OCI-LY1 (cell line): ENCODE measurements around the gene PPFIA1.
"Not testable (repeated sequence)": the region's sequence is repeated elsewhere in the genome, so short reads cannot be mapped to it uniquely, and the experiment has no call there.

Experiments used
- EZH2 ChIP-seq: fragments of 200-600 bp; sonication (generic), shearing (Covaris generic); IDR thresholded peaks from 2 replicates; pipeline ENCODE4 v1.8.0; 2017; ENCODE audit warnings: borderline replicate concordance, mixed run types, mild to moderate bottlenecking, antibody characterized with exemption, low read length, moderate library complexity, mixed read lengths
- TF ChIP-seq, protein P1 (sequence below): fragments of 200-600 bp; sonication (generic), shearing (Covaris generic); IDR thresholded peaks from 2 replicates; pipeline ENCODE4 v1.5.1; 2017; ENCODE audit warnings: mild to moderate bottlenecking, antibody characterized with exemption, low read length, moderate library complexity, mixed read lengths

- TF ChIP-seq, protein P1, sequence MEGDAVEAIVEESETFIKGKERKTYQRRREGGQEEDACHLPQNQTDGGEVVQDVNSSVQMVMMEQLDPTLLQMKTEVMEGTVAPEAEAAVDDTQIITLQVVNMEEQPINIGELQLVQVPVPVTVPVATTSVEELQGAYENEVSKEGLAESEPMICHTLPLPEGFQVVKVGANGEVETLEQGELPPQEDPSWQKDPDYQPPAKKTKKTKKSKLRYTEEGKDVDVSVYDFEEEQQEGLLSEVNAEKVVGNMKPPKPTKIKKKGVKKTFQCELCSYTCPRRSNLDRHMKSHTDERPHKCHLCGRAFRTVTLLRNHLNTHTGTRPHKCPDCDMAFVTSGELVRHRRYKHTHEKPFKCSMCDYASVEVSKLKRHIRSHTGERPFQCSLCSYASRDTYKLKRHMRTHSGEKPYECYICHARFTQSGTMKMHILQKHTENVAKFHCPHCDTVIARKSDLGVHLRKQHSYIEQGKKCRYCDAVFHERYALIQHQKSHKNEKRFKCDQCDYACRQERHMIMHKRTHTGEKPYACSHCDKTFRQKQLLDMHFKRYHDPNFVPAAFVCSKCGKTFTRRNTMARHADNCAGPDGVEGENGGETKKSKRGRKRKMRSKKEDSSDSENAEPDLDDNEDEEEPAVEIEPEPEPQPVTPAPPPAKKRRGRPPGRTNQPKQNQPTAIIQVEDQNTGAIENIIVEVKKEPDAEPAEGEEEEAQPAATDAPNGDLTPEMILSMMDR = not testable (repeated sequence)
- TF ChIP-seq EZH2 = not testable (repeated sequence)
These were observed 137.8 kb downstream of the PPFIA1 start for GRCh38 chr11:70408326-70408725.
